Left cardiac atrium (tissue), 4 donors: Measurements from ENCODE around the gene ZCCHC24. TPM values are rescaled to one million over a fixed set of nuclear protein-coding genes. Genes with fewer than 3 reads are reported as not detected.

Experiments used
- ATAC-seq, 2 donors: fragments of 200-7000 bp; cut with Tn5 transposase; one replicate each; pipeline ENCODE4 v1.9.1; 2020; ENCODE audit warnings: mild to moderate bottlenecking in 2 of 2, moderate library complexity in 2 of 2
- DNase-seq: peaks from one replicate; pipeline ENCODE4 v3.0.0-alpha.2; 2020
- intact Hi-C, 2 donors: fragments of 100-400 bp; cut with DNase I; formaldehyde crosslinking; loops; one replicate each; pipeline versions ENCODE4 v1.14.1 to v1.15.1; 2022 to 2023
- total RNA-seq, 2 donors: library from RNA; stranded (reverse); fragmentation: NEBNext Ultra II Directional; extraction: Animal tissue kit (Norgen Biotek cat#: 25700); gene quantifications; one replicate each; pipeline ENCODE4 v1.2.1, GENCODE V29; 2021
- donor health status: DM: no; HTN: yes; CAD: no.
- donor health status: DM: no; HTN: yes; CAD: no; lungs with severe emphysema.
- donor health status: DM: yes; HTN: yes; CAD: no.
- donor health status: Dilated cardiomyopathy.

Gene ZCCHC24
- total RNA-seq, 2 donors from 2014 or later, result 52.9 to 56.6 TPM

DNA sequence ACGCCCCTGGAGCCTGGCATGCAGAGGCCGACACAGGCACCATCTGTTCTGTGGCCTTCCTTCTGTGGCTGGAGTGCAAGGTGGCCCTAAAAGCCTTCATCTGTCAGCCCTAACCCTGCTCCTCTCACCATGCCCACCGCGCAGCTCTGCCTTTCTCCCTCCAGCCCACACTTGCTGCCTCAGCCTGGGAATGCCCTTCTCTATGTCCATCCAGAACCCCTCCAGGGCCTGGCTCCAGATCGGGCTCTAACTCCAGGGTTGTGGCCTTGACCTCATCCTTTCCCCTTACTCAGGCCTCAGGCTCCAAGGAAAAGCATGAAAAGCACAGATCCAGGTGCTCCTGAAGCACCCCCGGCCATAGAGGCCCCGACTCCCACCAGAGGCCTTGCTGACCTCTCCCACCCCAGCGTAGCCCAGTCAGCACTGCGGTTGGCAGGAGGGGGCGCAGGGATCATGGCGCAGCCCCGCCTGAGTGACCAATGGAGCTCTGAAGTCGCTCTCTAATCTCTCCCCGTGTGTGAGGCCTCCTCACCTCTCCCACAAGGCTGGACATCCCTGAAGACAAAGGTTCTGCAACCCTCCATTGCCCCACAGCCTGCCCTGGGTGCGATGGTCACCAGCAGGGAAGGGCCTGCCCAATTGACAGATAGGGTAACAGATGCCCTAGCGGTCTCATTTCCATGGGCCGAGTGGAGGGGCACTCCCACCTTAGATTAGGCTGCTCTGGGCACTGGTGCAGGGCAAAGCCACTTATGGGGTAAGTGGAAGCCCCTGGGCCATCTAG is 9.2 kb downstream of the ZCCHC24 start:
- ATAC-seq, result no peak
- intact Hi-C loops, result no loop called here
- no peak for DNase-seq

DNA sequence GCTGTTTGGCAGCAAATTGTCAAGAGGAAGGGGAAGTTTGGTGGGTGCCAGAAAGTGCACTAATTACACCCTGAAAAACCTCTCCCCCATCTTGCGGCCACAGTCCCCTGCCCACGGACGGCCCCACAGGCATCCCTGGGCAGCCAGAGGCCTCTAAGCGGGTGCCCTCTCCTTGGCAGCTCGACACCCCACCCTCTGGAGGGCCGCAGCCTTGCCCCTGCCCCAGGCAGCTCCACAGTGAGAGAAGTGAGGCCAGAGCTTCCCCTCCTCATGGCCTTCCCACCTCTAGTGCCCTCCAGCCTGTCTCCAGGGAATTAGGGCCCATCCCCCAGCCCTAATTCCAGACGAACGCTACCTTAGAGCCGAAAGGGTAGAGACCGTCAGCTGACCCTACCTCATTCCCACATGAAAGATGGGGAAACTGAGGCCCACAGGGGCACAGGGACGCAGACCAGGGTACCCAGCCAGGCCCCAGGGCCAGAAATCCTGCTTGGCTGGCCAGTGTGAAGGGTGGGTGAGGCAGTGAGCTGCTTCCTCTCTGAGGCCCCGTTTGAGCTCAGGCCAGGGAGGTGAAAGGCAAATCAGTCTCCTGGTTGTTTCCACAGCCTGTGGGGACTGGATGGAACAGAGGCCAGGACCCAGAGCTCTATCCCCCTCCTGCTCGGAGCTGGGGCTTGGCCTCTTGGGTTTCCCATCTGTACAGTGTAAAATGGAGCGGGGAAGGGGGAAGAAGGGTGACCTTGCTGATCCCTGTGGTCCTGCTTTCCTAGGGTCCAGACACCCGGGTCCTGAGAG is 10.0 kb downstream of the ZCCHC24 start:
- ATAC-seq, result peak; percentile 39 to 74
- intact Hi-C loops, result no loop called here
- peak; percentile 70 for DNase-seq

- ATAC-seq, result peak; percentile 13 to 18
- intact Hi-C loops, result no loop called here
- DNase-seq, result no peak
Measured at GRCh38 chr10:79434821-79435251, 10.6 kb downstream of the ZCCHC24 start.

- ATAC-seq (no peak), DNase-seq (no peak)
- intact Hi-C loops, result no loop called here
Measured at GRCh38 chr10:79434223-79434687, 11.2 kb downstream of the ZCCHC24 start.

- intact Hi-C loops, result no loop called here
- ATAC-seq, result no peak
- DNase-seq, result no peak
Measured at GRCh38 chr10:79433324-79434222, 11.9 kb downstream of the ZCCHC24 start.

- ATAC-seq, result peak in 1 of 2 donors; percentile 12
- intact Hi-C loops, result no loop called here
- DNase-seq, result no peak
Measured at GRCh38 chr10:79431891-79432831, 13.3 kb downstream of the ZCCHC24 start.

DNA sequence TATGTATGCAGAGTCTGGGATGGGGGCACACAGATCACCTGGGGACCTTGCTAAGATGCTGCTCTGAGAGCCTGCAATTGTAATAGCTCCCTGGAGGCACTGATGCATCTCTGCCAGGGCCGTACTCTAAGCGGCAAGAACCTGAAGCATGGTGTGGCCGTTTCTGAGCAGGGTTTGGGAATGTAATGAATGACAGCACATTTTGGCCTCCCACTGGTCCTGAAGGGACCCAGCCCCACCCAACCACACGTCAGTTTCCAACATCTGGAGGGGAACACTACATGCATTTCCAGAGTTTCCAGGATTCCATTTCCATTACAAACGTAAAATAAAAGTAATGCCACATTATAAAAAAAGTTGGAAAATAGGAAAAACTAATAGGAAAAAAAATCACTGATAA is 14.0 kb downstream of the ZCCHC24 start:
- peak; percentile 17 for DNase-seq
- ATAC-seq, result no peak
- intact Hi-C loops, result no loop called here

- intact Hi-C loops, result no loop called here
- no peak for ATAC-seq
- DNase-seq, result no peak
Measured at GRCh38 chr10:79430936-79431335, 14.5 kb downstream of the ZCCHC24 start.

DNA sequence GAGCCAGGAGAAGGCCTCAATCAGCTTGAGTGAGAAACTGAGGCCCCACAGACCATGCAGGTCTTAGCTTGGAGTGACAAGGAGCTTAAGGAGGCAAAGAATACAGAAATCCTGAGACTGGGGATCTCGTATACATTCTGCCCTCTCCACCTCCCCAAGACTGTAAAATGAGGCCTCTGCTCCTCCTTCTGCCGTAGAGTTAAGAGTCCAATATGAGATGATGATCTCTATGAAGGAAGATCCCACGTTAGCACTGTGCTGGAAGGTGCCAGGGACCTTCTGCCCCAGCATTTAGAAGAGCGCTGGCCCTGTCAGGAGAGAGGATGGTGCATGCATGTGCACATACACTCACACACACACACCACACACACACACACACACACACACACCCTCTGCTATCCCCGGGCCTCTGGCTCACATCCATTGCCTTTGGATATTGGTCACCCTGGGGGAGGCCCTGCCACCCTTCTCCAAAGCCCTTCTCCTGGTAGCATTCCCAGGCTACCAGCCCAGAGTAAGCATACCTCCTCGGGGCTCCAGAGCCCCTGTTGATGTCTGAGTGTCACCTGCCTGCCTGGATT is 15.0 kb downstream of the ZCCHC24 start:
- no peak for DNase-seq
- intact Hi-C loops, result no loop called here
- ATAC-seq, result no peak

- intact Hi-C loops, result no loop called here
- ATAC-seq (no peak), DNase-seq (no peak)
Measured at GRCh38 chr10:79429751-79430150, 15.7 kb downstream of the ZCCHC24 start.

- DNase-seq (no peak), ATAC-seq (no peak)
- intact Hi-C loops, result no loop called here
Measured at GRCh38 chr10:79427965-79428364, 17.5 kb downstream of the ZCCHC24 start.

- intact Hi-C loops, result no loop called here
- DNase-seq (no peak), ATAC-seq (peak in 1 of 2 donors; percentile 24)
Measured at GRCh38 chr10:79425074-79425532, 20.3 kb downstream of the ZCCHC24 start.

DNA sequence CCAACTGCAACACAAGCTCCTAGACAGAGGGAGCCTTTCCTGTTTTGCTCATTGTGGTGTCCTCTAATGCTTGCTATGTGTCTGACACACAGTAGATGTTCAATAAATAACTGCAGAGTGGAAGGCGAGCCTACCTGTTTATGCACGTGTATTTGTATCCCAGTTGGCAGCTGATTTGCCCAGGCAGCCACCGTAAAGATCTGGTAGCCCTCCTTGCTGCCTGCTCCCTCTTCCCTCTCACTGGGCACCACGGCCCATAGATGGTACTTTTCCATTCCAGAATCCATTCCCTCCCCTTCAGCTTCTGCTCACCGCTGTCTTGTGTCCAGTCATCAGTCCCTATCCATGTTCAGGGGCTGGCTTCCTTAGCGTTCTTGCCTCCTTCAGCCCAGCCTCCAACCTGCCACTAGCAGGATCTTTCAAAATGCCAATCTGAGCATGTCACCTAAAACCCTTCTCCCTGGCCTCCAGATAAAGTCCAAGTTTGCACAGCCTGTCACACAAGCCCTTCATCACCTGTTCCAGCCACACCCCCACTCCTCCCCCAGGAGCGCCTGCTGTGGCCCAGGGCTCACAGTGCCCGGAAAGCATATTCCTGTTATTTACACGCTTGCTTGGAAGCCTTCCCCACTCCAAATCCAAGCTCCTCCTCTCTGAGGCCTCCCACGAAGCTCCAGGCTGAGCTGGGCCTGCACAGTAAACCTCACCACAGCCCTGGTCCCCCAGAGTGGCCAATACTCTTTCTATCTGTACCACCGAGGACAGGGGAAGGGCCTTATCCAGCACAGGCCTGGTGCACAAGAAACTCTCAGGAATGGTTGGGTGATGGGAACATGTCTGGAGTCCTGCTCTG is 21.0 kb downstream of the ZCCHC24 start:
- DNase-seq (peak; percentile 51), ATAC-seq (peak; percentile 51 to 64)
- intact Hi-C loops, result no loop called here

DNA sequence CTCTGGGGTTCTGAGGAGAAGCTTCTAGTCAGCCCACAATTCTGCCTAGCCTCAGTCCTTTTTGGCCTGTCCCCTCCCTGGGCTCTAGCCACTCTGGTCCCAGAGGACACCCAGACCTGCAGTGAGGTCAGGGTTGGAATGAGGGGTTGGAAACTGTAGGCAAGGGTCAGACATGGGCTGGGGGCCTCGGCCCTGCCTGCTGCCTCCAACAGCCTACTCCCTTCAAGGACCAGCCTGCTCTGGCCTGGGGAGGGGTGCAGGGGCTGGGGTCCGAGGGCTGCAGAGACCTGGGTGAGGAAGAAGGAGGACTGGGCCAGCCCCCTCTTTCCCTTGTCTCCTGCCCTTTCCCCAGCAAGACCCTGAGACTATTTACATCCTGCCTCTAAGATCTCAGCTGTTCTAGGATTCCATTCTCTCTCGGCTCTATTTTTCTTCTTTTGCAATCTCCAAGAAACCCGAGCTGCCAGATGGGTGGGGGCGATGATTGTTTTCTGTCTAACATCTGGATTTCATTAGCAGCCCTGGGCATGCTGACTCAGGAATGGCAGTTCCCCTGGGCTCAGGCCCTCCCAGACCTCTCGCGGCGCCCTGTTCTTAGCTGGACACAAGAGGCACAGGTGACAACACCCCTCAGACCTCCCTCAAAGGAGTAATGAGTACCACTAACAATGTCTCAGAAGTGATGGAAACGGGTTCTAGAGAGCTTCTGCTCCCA is 23.1 kb downstream of the ZCCHC24 start:
- ATAC-seq, result peak; percentile 39 to 55
- DNase-seq, result peak; percentile 53
- intact Hi-C loops, result no loop called here

- intact Hi-C loops, result no loop called here
- peak; percentile 42 for DNase-seq
- peak; percentile 15 to 24 for ATAC-seq
Measured at GRCh38 chr10:79420974-79421688, 24.3 kb downstream of the ZCCHC24 start.
